ENCODE data around the gene NKX1-2.

GRCh38 chr10:124409696-124410095 lies 40.1 kb downstream of the NKX1-2 start:
- TF ChIP-seq EZH2phosphoT487 (IDR thresholded peaks at IDR 0.05; ENCODE audit: borderline replicate concordance, low read length): no peak
- no peak for TF ChIP-seq CTCF (conservative IDR thresholded peaks at IDR 0.05; ENCODE audit: low read depth, low read length)
